Loucy (cell line): ENCODE measurements around the gene UBE2J1.

Experiments
- H2AFZ ChIP-seq: fragments of 200-600 bp; sonication (generic); 2 replicates; pipeline ENCODE4 v1.6.0; 2016; ENCODE audit warnings: antibody characterized with exemption, mild to moderate bottlenecking, low read length, moderate library complexity
- H3F3A ChIP-seq: fragments of 200-600 bp; 2 replicates; pipeline ENCODE4 v1.6.0; 2016; ENCODE audit warnings: antibody characterized with exemption, low read depth, mild to moderate bottlenecking
- H3K27me3 ChIP-seq: fragments of 200-600 bp; sonication (generic); 2 replicates; pipeline ENCODE4 v1.6.1; 2014; ENCODE audit warnings: low read length, mild to moderate bottlenecking; ENCODE audit not compliant: insufficient read depth, poor library complexity, severe bottlenecking
- H3K36me3 ChIP-seq: fragments of 200-600 bp; sonication (generic); 2 replicates; pipeline ENCODE4 v1.6.1; 2016; ENCODE audit warnings: low read length; ENCODE audit not compliant: insufficient read depth
- H3K4me1 ChIP-seq: fragments of 200-600 bp; sonication (generic); 2 replicates; pipeline ENCODE4 v1.5.1; 2014; ENCODE audit warnings: low read length, mild to moderate bottlenecking; ENCODE audit not compliant: insufficient read depth, poor library complexity, severe bottlenecking
- H3K4me2 ChIP-seq: fragments of 200-600 bp; sonication (generic); 2 replicates; pipeline ENCODE4 v1.6.0; 2014; ENCODE audit warnings: antibody characterized with exemption, low read length, low read depth, mild to moderate bottlenecking; ENCODE audit not compliant: poor library complexity, severe bottlenecking
- H3K4me3 ChIP-seq: fragments of 200-600 bp; sonication (generic); 2 replicates; pipeline ENCODE4 v1.5.1; 2014; ENCODE audit warnings: low read length, mild to moderate bottlenecking, mixed read lengths; ENCODE audit not compliant: poor library complexity, severe bottlenecking
- H3K79me2 ChIP-seq: fragments of 200-600 bp; sonication (generic); 2 replicates; pipeline ENCODE4 v1.6.1; 2014; ENCODE audit warnings: low read length; ENCODE audit not compliant: insufficient read depth
- H3K9ac ChIP-seq: fragments of 200-600 bp; sonication (generic); 2 replicates; pipeline ENCODE4 v1.6.0; 2014; ENCODE audit warnings: mild to moderate bottlenecking, low read depth, low read length, moderate library complexity; ENCODE audit not compliant: poor library complexity, severe bottlenecking
- H3K9me2 ChIP-seq: fragments of 200-600 bp; sonication (generic); replicated peaks from 2 replicates; pipeline ENCODE4 v1.6.1; 2016; ENCODE audit warnings: low read depth, low read length, mixed read lengths
- H3K9me3 ChIP-seq: fragments of 200-600 bp; sonication (generic); 2 replicates; pipeline ENCODE4 v1.6.1; 2014; ENCODE audit warnings: mild to moderate bottlenecking, antibody characterized with exemption, low read length, low read depth; ENCODE audit not compliant: insufficient read depth
- H4K20me1 ChIP-seq: fragments of 200-600 bp; sonication (generic); 2 replicates; pipeline ENCODE4 v1.6.0; 2014; ENCODE audit warnings: antibody characterized with exemption, low read length, mild to moderate bottlenecking; ENCODE audit not compliant: insufficient read depth, poor library complexity, severe bottlenecking
- EZH2phosphoT487 ChIP-seq: fragments of 200-600 bp; IDR thresholded peaks from 2 replicates; pipeline ENCODE4 v1.6.1; 2018; ENCODE audit warnings: antibody characterized with exemption, mild to moderate bottlenecking, moderate library complexity, borderline replicate concordance
- TF ChIP-seq, protein P1 (sequence below): fragments of 200-600 bp; sonication (generic); conservative IDR thresholded peaks from 2 replicates; pipeline ENCODE4 v1.5.1; 2014; ENCODE audit warnings: mild to moderate bottlenecking, antibody characterized with exemption, low read length

The UBE2J1 gene

DNA sequence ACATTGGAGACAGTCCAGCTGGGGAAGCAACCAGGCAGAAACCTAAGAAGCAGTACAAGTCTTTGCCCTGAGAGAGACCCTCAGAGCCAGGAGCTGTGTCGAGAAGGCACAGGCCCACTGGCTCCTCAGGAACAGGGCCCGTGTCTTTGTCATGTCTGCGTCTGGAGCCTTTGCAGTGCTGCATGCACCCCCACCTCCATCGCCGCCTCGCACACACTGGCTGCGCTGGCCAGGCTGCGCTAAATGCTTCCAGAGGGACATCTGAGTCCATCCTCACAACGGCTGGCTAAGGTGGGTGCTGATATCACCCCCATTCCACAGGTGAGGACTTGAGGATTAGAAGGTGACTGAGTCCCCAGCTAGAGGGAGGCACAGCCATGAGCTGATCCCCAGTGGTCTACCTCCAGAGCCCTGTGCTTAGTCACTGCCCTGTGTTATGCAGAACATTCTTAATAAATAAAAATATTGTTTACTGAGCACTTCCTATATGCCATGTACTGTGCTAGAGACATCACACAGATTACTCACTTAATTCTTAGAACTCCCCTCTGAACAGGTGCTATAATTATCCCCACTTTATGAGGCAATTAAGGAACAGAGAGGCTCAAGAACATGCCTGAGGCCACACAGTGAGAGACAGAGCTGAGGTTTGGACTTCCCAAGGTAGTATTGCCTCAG, 65.0 kb downstream of the UBE2J1 start:
- Histone ChIP-seq H3K4me3 (no peak overlapping the region), H3K9me3 (no peaks in the 10 kb centered on the region), H3K36me3 (no peaks in the 10 kb centered on the region), H2AFZ (no peak overlapping the region), H3K9me2 (no peaks in the 10 kb centered on the region), H3K4me2 (no peak overlapping the region), H3K27me3 (no peaks in the 10 kb centered on the region), H3K79me2 (no peaks in the 10 kb centered on the region), H3K9ac (no peak overlapping the region), H3K4me1 (no peaks in the 10 kb centered on the region), H3F3A (no peaks in the 10 kb centered on the region), H4K20me1 (no peaks in the 10 kb centered on the region)
- TF ChIP-seq, protein P1, sequence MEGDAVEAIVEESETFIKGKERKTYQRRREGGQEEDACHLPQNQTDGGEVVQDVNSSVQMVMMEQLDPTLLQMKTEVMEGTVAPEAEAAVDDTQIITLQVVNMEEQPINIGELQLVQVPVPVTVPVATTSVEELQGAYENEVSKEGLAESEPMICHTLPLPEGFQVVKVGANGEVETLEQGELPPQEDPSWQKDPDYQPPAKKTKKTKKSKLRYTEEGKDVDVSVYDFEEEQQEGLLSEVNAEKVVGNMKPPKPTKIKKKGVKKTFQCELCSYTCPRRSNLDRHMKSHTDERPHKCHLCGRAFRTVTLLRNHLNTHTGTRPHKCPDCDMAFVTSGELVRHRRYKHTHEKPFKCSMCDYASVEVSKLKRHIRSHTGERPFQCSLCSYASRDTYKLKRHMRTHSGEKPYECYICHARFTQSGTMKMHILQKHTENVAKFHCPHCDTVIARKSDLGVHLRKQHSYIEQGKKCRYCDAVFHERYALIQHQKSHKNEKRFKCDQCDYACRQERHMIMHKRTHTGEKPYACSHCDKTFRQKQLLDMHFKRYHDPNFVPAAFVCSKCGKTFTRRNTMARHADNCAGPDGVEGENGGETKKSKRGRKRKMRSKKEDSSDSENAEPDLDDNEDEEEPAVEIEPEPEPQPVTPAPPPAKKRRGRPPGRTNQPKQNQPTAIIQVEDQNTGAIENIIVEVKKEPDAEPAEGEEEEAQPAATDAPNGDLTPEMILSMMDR: no peak
- no peak for TF ChIP-seq EZH2phosphoT487

DNA sequence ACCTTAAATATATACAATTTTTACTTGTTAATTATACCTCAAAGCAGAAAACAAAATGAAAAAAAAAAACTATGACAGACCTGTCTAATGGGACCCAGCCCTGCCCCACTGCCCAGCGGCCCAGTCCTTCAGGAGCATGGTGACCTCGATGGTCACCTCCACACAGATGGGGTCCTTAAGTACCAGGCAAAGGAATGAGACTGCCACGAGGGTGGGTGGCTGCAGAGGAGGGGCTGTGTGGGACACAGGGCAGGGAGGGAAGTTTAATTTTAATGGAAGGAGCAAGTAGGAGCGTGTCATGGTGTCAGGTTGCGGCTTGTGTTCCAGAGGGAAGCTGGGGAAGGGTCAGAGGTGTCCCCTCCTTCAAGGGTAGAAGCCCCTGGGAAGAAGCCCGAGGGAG, 66.0 kb downstream of the UBE2J1 start:
- no peaks in the 10 kb centered on the region for H3K4me1 ChIP-seq
- no peaks in the 10 kb centered on the region for H3K36me3 ChIP-seq
- no peak overlapping the region for H2AFZ ChIP-seq
- H3K9ac ChIP-seq: no peak overlapping the region
- no peaks in the 10 kb centered on the region for H3K27me3 ChIP-seq
- no peaks in the 10 kb centered on the region for H3K9me3 ChIP-seq
- no peak overlapping the region for H3K4me3 ChIP-seq
- H3K9me2 ChIP-seq: no peaks in the 10 kb centered on the region
- no peaks in the 10 kb centered on the region for H4K20me1 ChIP-seq
- H3K4me2 ChIP-seq: no peak overlapping the region
- no peaks in the 10 kb centered on the region for H3F3A ChIP-seq
- no peaks in the 10 kb centered on the region for H3K79me2 ChIP-seq
- no peak for TF ChIP-seq EZH2phosphoT487
- TF ChIP-seq, protein P1: no peak

DNA sequence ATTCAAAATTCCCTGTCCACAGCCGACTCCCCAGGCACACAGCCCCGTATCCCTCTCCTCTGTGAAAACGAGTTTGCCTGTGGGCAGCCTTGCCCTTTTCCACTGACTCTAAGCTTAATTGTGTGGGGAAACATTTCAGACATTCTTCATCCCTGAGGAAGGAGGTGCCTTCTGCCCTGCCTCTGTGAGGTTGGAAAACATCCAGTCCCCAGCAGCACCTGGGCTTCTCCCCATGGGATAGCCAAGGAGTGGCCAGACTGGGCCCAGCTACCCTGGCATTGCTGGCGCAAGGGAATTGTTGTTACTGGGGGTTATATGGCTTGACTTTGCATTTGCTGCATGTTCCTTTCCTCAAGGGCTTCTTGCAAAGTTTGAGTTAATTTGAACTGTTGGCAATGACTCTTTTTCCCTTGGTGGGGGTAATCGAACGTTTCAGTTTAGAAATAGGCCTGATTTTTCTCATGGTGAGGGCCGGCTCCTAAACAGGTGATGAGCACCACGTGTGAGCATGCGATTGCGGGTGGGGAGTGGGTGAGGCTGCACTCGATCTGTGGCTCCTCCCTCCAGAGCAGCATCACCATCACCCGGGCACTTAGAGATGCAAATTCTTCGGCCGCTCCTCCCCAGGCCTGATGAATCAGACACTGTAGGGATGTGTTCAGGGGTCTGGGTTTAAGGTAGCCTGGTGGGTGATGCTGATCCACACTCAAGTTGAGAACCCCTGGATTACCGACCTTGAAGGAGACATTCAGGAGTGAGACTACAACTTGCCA, 67.4 kb downstream of the UBE2J1 start:
- TF ChIP-seq EZH2phosphoT487: no peak
- TF ChIP-seq, protein P1: no peak
- H4K20me1 ChIP-seq: no peaks in the 10 kb centered on the region
- H3K4me3 ChIP-seq: no peak overlapping the region
- H3K9me3 ChIP-seq: no peaks in the 10 kb centered on the region
- H3K9ac ChIP-seq: no peak overlapping the region
- no peaks in the 10 kb centered on the region for H3F3A ChIP-seq
- no peaks in the 10 kb centered on the region for H3K79me2 ChIP-seq
- no peaks in the 10 kb centered on the region for H3K9me2 ChIP-seq
- H3K4me2 ChIP-seq: no peak overlapping the region
- H2AFZ ChIP-seq: no peak overlapping the region
- H3K36me3 ChIP-seq: no peaks in the 10 kb centered on the region
- no peaks in the 10 kb centered on the region for H3K4me1 ChIP-seq
- H3K27me3 ChIP-seq: no peaks in the 10 kb centered on the region
